HEK293T (cell line): Measurements from ENCODE around the gene SLC35F3.

Experiments
- BHLHE40 ChIP-seq: fragments of 450-650 bp; IDR thresholded peaks from 2 replicates; pipeline ENCODE4 v1.6.1; 2016; ENCODE audit warnings: mild to moderate bottlenecking, moderate library complexity, borderline replicate concordance
- HDGF ChIP-seq: fragments of 450-650 bp; IDR thresholded peaks from 2 replicates; pipeline ENCODE4 v1.6.1; 2017; ENCODE audit warnings: antibody characterized with exemption, borderline replicate concordance
- SUZ12 ChIP-seq: fragments of 450-650 bp; IDR thresholded peaks from 2 replicates; pipeline ENCODE4 v1.6.1; 2016; ENCODE audit warnings: mild to moderate bottlenecking
- TARDBP ChIP-seq: fragments of 450-650 bp; IDR thresholded peaks from 2 replicates; pipeline ENCODE4 v1.6.1; 2016

DNA sequence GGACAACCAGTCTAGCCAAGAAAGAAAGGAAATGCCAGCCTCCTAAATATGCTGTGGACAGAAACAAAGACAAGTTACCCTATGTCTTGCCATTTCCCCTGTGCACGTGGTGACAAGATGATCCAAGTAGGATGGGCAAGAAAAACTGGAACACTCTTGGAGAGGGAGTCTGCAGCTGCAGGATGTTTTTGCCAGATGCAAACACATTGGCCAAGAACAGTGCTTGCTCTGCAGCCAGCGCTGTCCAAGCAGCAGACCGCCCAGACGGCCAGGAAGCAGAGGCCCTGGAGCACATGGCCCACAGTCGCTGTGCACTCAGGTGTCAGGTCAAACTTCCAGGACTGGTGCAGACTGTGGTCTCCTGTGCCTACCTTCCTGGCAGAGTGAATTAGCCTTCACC, 189.3 kb downstream of the SLC35F3 start:
- no peak for TF ChIP-seq BHLHE40
- no peak for TF ChIP-seq SUZ12
- TF ChIP-seq HDGF = no peak
- no peak for TF ChIP-seq TARDBP
